ENCODE measurements around the gene KCNJ14.

GRCh38 chr19:48514123-48514458 lies 58.7 kb downstream of the KCNJ14 start:
- TF ChIP-seq TAF1 (IDR thresholded peaks at IDR 0.05; ENCODE audit: borderline replicate concordance, low read depth, low read length) (no peak), EP300 (IDR thresholded peaks at IDR 0.05; ENCODE audit: borderline replicate concordance in 1 of 2, low read depth in 1 of 2, low read length in 1 of 2) (no peak), CTCF (IDR thresholded peaks at IDR 0.05) (no peak), NRF1 (IDR thresholded peaks at IDR 0.05; ENCODE audit: low read depth, low read length) (no peak), GABPA (IDR thresholded peaks at IDR 0.05; ENCODE audit: low read depth) (no peak), SMC3 (IDR thresholded peaks at IDR 0.05; ENCODE audit: low read depth, low read length) (no peak), USF2 (IDR thresholded peaks at IDR 0.05; ENCODE audit: borderline replicate concordance, low read depth, low read length) (no peak), PBX3 (IDR thresholded peaks at IDR 0.05) (no peak), POLR2AphosphoS5 (IDR thresholded peaks at IDR 0.05; ENCODE audit: low read depth, low read length) (no peak), ELF1 (IDR thresholded peaks at IDR 0.05) (no peak)

All from SK-N-SH (cell line).